ENCODE results near the gene WDR4. TPM values are rescaled to one million over a fixed set of nuclear protein-coding genes. Genes with fewer than 3 reads are reported as not detected.

Gene WDR4
- total and polyA plus RNA-seq, 2 of the 13 experiments (the other 11 are each of a cell fraction or from before 2014, with no cell fraction given), result 11.3 to 14.4 TPM

GRCh38 chr21:42799948-42800347, 79.4 kb downstream of the WDR4 start:
- Histone ChIP-seq H4K20me1 (ENCODE audit: insufficient read depth, low read length) (no peaks in the 10 kb centered on the region), H3K4me1 (ENCODE audit: insufficient read depth, low read length) (peaks cover 27% of the 10 kb centered on the region), H3K36me3 (replicated peaks in 1 of 2; ENCODE audit: control insufficient read depth in 1 of 2, insufficient read depth in 2 of 2, low read length in 2 of 2) (no peaks in the 10 kb centered on the region), H3K9me3 (ENCODE audit: low read length) (no peaks in the 10 kb centered on the region), H3K27me3 (ENCODE audit: control insufficient read depth in 1 of 2, insufficient read depth in 2 of 2, low read length in 2 of 2) (no peaks in the 10 kb centered on the region), H3K79me2 (ENCODE audit: insufficient read depth, low read length) (no peaks in the 10 kb centered on the region), H3K4me2 (ENCODE audit: low read depth, low read length) (no peak overlapping the region), H3K4me3 (replicated peaks in 1 of 3; ENCODE audit: insufficient read depth in 1 of 3, low read depth in 2 of 3, low read length in 3 of 3) (no peak overlapping the region), H3K9ac (ENCODE audit: insufficient read depth, low read depth, low read length) (no peak overlapping the region), H2AFZ (ENCODE audit: low read length) (no peak overlapping the region), H3K27ac (ENCODE audit: extremely low read length, insufficient read depth, low read length) (no peak overlapping the region)
- 93% methylated on average over 5 of the region's 5 CpGs for WGBS (ENCODE audit: low lambda C conversion rate)
- ChIA-PET CTCF (ENCODE audit: low intra/inter-chr PET ratio, low total read pairs) (no interaction called here), POLR2A (no interaction called here)
- FAIRE-seq, result no peak
- TF ChIP-seq CSRNP2 (CRISPR knock-in tag; conservative IDR thresholded peaks at IDR 0.05; ENCODE audit: low read depth) (no peak), GPBP1L1 (CRISPR knock-in tag; IDR thresholded peaks at IDR 0.05) (no peak), SNAPC4 (CRISPR knock-in tag; IDR thresholded peaks at IDR 0.05) (no peak)
- DNase-seq (ENCODE audit: low spot score), result no peak
- no TSS peak for BruUV-seq (replicated peaks)
- intact Hi-C loops (cut with micrococcal nuclease; ENCODE audit: unreplicated experiment) (no loop called here), in situ Hi-C loops (cut with HindIII; ENCODE audit: extremely low pct_ligation_motif_present, low pct_unique_long_range_greater_than_20kb) (loop anchor here (10.0 kb wide), 1 partner anchor 95 kb away; no protein-coding TSS in a partner anchor)
- no peak for ATAC-seq

Data from HepG2 (cell line).